SK-N-SH (cell line): ENCODE results near the gene GNL2.

Experiments
- CHD2 ChIP-seq: fragments of 150-350 bp; IDR thresholded peaks from 2 replicates; pipeline ENCODE4 v1.6.1; 2018; ENCODE audit warnings: low read length; ENCODE audit not compliant: partially characterized antibody
- CTCF ChIP-seq: fragments of 200-600 bp; sonication (generic); IDR thresholded peaks from 2 replicates; pipeline ENCODE4 v1.6.1; 2017; ENCODE audit warnings: antibody characterized with exemption, mild to moderate bottlenecking, moderate library complexity
- JUND ChIP-seq: IDR thresholded peaks from 2 replicates; pipeline ENCODE4 v1.4.0; 2012
- MAX ChIP-seq: IDR thresholded peaks from 2 replicates; pipeline ENCODE4 v1.4.0; 2012; ENCODE audit warnings: low read depth
- NFIC ChIP-seq: IDR thresholded peaks from 2 replicates; pipeline ENCODE4 v1.4.0; 2012; ENCODE audit warnings: borderline replicate concordance
- RCOR1 ChIP-seq: fragments of 150-350 bp; IDR thresholded peaks from 2 replicates; pipeline ENCODE4 v1.6.1; 2017; ENCODE audit warnings: antibody characterized with exemption, low read length
- REST ChIP-seq: IDR thresholded peaks from 2 replicates; pipeline ENCODE4 v1.6.1; 2012; ENCODE audit warnings: mild to moderate bottlenecking, low read depth, low read length, moderate library complexity
- RXRA ChIP-seq: IDR thresholded peaks from 2 replicates; pipeline ENCODE4 v1.4.0; 2012; ENCODE audit warnings: low read depth, mild to moderate bottlenecking, borderline replicate concordance
- SIN3A ChIP-seq: IDR thresholded peaks from 2 replicates; pipeline ENCODE4 v1.6.1; 2012; ENCODE audit warnings: low read depth, mild to moderate bottlenecking, low read length, moderate library complexity, borderline replicate concordance
- SMC3 ChIP-seq: IDR thresholded peaks from 2 replicates; pipeline ENCODE4 v1.6.1; 2012; ENCODE audit warnings: low read depth, low read length, improper control_type of control experiment
- TAF1 ChIP-seq: IDR thresholded peaks from 2 replicates; pipeline ENCODE4 v1.6.1; 2012; ENCODE audit warnings: low read depth, mild to moderate bottlenecking, low read length, moderate library complexity, borderline replicate concordance

GRCh38 chr1:37558411-37558810, 37.3 kb downstream of the GNL2 start:
- TF ChIP-seq MAX (no peak), SMC3 (no peak), RXRA (no peak), CTCF (no peak), JUND (no peak), CHD2 (no peak), NFIC (no peak), TAF1 (no peak), REST (no peak), RCOR1 (no peak), SIN3A (no peak)
